Endodermal cell (in vitro differentiated cells): Measurements from ENCODE around the gene CDC26. TPM values are rescaled to one million over a fixed set of nuclear protein-coding genes. Genes with fewer than 3 reads are reported as not detected.
A peak's percentile ranks its signal among the peaks of the same experiment; 100 is the strongest.

ENCODE experiments used
- DNase-seq: peaks from one replicate; pipeline ENCODE4 v3.0.0-alpha.2; 2017
- H3K27ac ChIP-seq: 2 replicates; pipeline ENCODE4 v1.5.1; 2013; ENCODE audit warnings: mild to moderate bottlenecking, low read depth, low read length, moderate library complexity
- H3K27me3 ChIP-seq: 2 replicates; pipeline ENCODE4 v1.6.1; 2013; ENCODE audit warnings: mild to moderate bottlenecking, low read length, moderate library complexity; ENCODE audit not compliant: insufficient read depth, control insufficient read depth, poor library complexity, severe bottlenecking
- H3K36me3 ChIP-seq: 2 replicates; pipeline ENCODE4 v1.7.0; 2013; ENCODE audit warnings: mild to moderate bottlenecking, low read length, moderate library complexity; ENCODE audit not compliant: control insufficient read depth, insufficient read depth
- H3K4me1 ChIP-seq: one replicate; pipeline ENCODE4 v1.7.0; 2013; ENCODE audit warnings: low read length; ENCODE audit not compliant: control insufficient read depth, insufficient read depth
- H3K4me3 ChIP-seq: 2 replicates; pipeline ENCODE4 v1.5.1; 2013; ENCODE audit warnings: mild to moderate bottlenecking, low read length, moderate library complexity
- H3K9ac ChIP-seq: 2 replicates; pipeline ENCODE4 v1.6.1; 2013; ENCODE audit warnings: mild to moderate bottlenecking, low read length, moderate library complexity; ENCODE audit not compliant: poor library complexity, severe bottlenecking; ENCODE audit errors: extremely low read depth
- H3K9me3 ChIP-seq: 2 replicates; pipeline ENCODE4 v1.6.1; 2013; ENCODE audit warnings: mild to moderate bottlenecking, low read length, moderate library complexity; ENCODE audit not compliant: control insufficient read depth
- H3K27ac Mint-ChIP-seq: 2 replicates; pipeline ENCODE4 v1.8.0; 2020; ENCODE audit warnings: mixed read lengths
- H3K27me3 Mint-ChIP-seq: 2 replicates; pipeline ENCODE4 v1.8.0; 2021; ENCODE audit warnings: mild to moderate bottlenecking, mixed read lengths; ENCODE audit not compliant: insufficient read depth
- H3K36me3 Mint-ChIP-seq: 2 replicates; pipeline ENCODE4 v1.8.0; 2020; ENCODE audit warnings: low read depth, mixed read lengths
- H3K4me1 Mint-ChIP-seq: 2 replicates; pipeline ENCODE4 v1.8.0; 2020; ENCODE audit warnings: mixed read lengths
- H3K4me3 Mint-ChIP-seq: 2 replicates; pipeline ENCODE4 v1.8.0; 2020; ENCODE audit warnings: mild to moderate bottlenecking, moderate library complexity, mixed read lengths
- H3K9me3 Mint-ChIP-seq: 2 replicates; pipeline ENCODE4 v1.8.0; 2020; ENCODE audit warnings: mild to moderate bottlenecking, mixed read lengths
- WGBS, 2 experiments: methylation state at CpG; one replicate each; pipeline versions ENCODE4 v1.1.5 to v1.1.7; 2013; ENCODE audit warnings: missing lambda C conversion rate in 2 of 2, mixed read lengths in 1 of 2; ENCODE audit not compliant: insufficient coverage in 1 of 2, insufficient read length in 1 of 2; 5-methylcytosine and 5-hydroxymethylcytosine counted together
- total RNA-seq, 2 donors: library from RNA; stranded (reverse); fragmentation: NEBNext Ultra II Directional in 1 of 2; extraction: Animal tissue kit (Norgen Biotek cat#: 25700) in 1 of 2; gene quantifications; 2 replicates in 1 of 2; 3 replicates in 1 of 2; pipeline ENCODE4 v1.2.1, GENCODE V29; 2021
- TF ChIP-seq, protein P1 (sequence below): fragments of 200-600 bp; sonication (generic); conservative IDR thresholded peaks from 2 replicates; pipeline ENCODE4 v1.5.0; 2021; ENCODE audit warnings: antibody characterized with exemption, mild to moderate bottlenecking

Gene CDC26
- total RNA-seq, 2 donors from 2014 or later = 34.7 to 39.7 TPM

DNA sequence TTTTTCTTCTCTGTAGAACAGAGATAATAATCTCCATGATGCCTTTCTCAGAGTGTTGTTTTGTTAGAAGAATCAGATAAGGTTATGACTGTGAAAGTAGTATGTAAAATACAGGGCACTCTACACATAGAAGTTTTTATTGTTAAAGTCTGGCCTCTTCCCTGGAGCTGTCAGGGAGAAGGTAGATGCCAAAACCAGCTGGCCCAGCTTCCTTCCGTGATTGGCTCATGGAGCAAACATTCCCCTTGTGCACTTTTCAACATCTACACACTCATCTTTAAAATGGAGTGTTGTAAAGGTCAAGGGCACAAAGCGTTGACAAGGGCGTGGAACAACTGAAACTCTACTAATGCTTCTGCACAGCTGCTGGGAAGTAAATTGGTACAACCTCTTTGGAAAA is 35.2 kb upstream of the CDC26 start:
- Histone ChIP-seq H3K27ac (no peak overlapping the region), H3K4me1 (no peaks in the 10 kb centered on the region), H3K27me3 (no peaks in the 10 kb centered on the region), H3K9me3 (no peaks in the 10 kb centered on the region), H3K36me3 (no peaks in the 10 kb centered on the region), H3K9ac (no peak overlapping the region), H3K4me3 (no peak overlapping the region)
- WGBS, 2 experiments = 91% methylated on average over 3 of the region's 3 CpGs; no CpG with 5 or more reads in 1 of the 2 experiments
- no peak for DNase-seq
- no peaks in the 10 kb centered on the region for H3K36me3 Mint-ChIP-seq
- H3K9me3 Mint-ChIP-seq = no peaks in the 10 kb centered on the region
- no peak overlapping the region for H3K4me3 Mint-ChIP-seq
- H3K27ac Mint-ChIP-seq = no peak overlapping the region
- H3K4me1 Mint-ChIP-seq = no peaks in the 10 kb centered on the region
- TF ChIP-seq, protein P1, sequence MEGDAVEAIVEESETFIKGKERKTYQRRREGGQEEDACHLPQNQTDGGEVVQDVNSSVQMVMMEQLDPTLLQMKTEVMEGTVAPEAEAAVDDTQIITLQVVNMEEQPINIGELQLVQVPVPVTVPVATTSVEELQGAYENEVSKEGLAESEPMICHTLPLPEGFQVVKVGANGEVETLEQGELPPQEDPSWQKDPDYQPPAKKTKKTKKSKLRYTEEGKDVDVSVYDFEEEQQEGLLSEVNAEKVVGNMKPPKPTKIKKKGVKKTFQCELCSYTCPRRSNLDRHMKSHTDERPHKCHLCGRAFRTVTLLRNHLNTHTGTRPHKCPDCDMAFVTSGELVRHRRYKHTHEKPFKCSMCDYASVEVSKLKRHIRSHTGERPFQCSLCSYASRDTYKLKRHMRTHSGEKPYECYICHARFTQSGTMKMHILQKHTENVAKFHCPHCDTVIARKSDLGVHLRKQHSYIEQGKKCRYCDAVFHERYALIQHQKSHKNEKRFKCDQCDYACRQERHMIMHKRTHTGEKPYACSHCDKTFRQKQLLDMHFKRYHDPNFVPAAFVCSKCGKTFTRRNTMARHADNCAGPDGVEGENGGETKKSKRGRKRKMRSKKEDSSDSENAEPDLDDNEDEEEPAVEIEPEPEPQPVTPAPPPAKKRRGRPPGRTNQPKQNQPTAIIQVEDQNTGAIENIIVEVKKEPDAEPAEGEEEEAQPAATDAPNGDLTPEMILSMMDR = no peak
- H3K27me3 Mint-ChIP-seq = no peaks in the 10 kb centered on the region

DNA sequence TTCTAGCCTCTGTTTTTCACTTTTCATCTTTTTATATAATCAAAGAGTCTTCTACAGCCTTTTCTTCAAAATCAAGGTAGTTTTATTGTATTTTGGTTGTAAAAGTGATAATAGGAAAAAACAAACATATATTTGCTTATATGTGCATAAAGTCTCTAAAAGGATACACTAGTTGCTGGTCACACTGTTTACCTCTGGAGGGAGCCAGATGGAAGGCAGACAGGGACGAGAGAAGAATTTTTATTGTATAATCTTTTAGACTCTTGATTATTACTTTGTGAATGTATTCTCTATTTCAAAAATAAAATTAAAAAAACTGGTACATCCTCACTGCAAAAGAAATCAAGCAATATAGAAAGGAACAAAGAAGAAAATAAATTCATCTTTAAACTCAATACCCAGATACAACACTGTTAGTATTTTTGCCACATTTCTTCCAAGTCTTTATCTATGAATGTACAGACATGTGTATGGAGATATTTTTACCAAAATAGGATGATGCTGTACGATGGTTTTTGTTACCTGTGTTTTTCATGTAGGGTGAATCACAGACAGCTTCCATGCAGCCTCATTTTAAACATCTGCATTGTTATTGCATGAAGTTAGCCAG is 33.9 kb upstream of the CDC26 start:
- H3K27ac Mint-ChIP-seq = no peak overlapping the region
- Histone ChIP-seq H3K9ac (no peak overlapping the region), H3K36me3 (no peaks in the 10 kb centered on the region), H3K27me3 (no peaks in the 10 kb centered on the region), H3K4me1 (no peaks in the 10 kb centered on the region), H3K9me3 (no peaks in the 10 kb centered on the region), H3K27ac (no peak overlapping the region), H3K4me3 (no peak overlapping the region)
- no peak for DNase-seq
- TF ChIP-seq, protein P1 = peak; percentile 87
- no peaks in the 10 kb centered on the region for H3K36me3 Mint-ChIP-seq
- no peak overlapping the region for H3K4me3 Mint-ChIP-seq
- no peaks in the 10 kb centered on the region for H3K27me3 Mint-ChIP-seq
- 13 to 30% methylated on average over 1 to 2 of the region's 2 CpGs for WGBS, 2 experiments
- H3K9me3 Mint-ChIP-seq = no peaks in the 10 kb centered on the region
- no peaks in the 10 kb centered on the region for H3K4me1 Mint-ChIP-seq

DNA sequence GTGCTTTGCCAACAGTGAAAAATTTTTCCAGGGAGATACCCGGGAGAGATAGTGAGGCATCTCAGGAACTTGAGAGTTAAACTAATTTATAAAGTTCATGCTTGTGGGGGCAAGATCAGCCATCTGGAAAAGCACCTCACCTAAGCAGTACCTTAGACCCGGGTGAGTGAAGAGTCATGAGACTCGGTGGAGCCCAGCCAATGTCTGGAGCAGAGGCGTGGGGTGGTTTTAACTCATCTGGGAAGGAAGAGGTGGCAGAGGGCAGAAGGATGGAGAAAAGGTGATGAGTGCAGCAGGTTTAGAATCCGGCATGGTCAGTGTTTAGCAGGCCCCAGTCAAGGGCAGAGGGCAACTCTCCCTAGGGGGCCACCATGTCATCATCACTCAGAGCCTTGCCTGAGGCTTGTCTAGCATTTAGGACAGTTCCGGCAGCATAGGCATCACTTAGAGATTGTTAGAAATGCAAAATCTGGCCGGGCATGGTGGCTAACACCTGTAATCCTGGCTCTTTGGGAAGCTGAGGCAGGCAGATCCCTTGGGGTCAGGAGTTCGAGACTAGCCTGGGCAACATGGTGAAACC is 32.1 kb upstream of the CDC26 start:
- Histone ChIP-seq H3K4me3 (no peak overlapping the region), H3K9ac (no peak overlapping the region), H3K36me3 (no peaks in the 10 kb centered on the region), H3K27me3 (no peaks in the 10 kb centered on the region), H3K4me1 (no peaks in the 10 kb centered on the region), H3K9me3 (no peaks in the 10 kb centered on the region), H3K27ac (no peak overlapping the region)
- Mint-ChIP-seq H3K4me1 (peaks cover 5% of the 10 kb centered on the region), H3K27me3 (no peaks in the 10 kb centered on the region), H3K27ac (no peak overlapping the region), H3K4me3 (no peak overlapping the region), H3K9me3 (no peaks in the 10 kb centered on the region), H3K36me3 (no peaks in the 10 kb centered on the region)
- 82 to 86% methylated on average over 7 to 8 of the region's 8 CpGs for WGBS, 2 experiments
- DNase-seq = no peak
- TF ChIP-seq, protein P1 = no peak
